ENCODE data around the gene ADA.

GRCh38 chr20:44662261-44662660, 10.8 kb upstream of the ADA start:
- TF ChIP-seq, protein P1, sequence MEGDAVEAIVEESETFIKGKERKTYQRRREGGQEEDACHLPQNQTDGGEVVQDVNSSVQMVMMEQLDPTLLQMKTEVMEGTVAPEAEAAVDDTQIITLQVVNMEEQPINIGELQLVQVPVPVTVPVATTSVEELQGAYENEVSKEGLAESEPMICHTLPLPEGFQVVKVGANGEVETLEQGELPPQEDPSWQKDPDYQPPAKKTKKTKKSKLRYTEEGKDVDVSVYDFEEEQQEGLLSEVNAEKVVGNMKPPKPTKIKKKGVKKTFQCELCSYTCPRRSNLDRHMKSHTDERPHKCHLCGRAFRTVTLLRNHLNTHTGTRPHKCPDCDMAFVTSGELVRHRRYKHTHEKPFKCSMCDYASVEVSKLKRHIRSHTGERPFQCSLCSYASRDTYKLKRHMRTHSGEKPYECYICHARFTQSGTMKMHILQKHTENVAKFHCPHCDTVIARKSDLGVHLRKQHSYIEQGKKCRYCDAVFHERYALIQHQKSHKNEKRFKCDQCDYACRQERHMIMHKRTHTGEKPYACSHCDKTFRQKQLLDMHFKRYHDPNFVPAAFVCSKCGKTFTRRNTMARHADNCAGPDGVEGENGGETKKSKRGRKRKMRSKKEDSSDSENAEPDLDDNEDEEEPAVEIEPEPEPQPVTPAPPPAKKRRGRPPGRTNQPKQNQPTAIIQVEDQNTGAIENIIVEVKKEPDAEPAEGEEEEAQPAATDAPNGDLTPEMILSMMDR (IDR thresholded peaks at IDR 0.05; ENCODE audit: low read length), result no peak
- no peak for TF ChIP-seq EZH2 (optimal IDR thresholded peaks at IDR 0.05; ENCODE audit: low read depth, low read length)
